ENCODE results near the gene ZNRF1. TPM values are rescaled to one million over a fixed set of nuclear protein-coding genes. Genes with fewer than 3 reads are reported as not detected.

ZNRF1 gene
- total and polyA plus RNA-seq, 2 of the 4 experiments (the other 2 are of a cell fraction) = 8.2 to 20.7 TPM

DNA sequence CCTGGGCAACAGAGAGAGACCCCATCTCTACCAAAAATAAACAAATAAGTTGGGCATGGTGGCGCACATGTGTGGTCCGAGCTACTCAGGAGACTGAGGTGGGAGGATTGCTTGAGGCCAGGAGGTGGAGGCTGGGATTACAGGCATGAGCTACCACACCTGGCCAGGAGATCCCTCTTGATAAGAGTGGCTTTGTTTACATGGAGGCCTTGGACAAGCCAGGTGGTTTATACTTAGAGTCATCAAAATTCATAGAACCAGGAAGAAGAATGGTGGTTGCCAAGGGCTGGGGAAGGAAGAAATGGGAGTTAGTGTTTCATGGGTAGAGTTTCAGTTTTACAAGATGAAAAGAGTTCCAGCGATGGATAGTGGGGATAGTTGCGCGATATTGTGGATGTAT lies 140.7 kb downstream of the ZNRF1 start:
- Histone ChIP-seq H3K4ac (ENCODE audit: low read depth, low read length) (no peak overlapping the region), H2BK120ac (ENCODE audit: low read depth, low read length) (no peak overlapping the region), H2AK9ac (replicated peaks; ENCODE audit: low read depth, low read length, poor library complexity) (no peak overlapping the region), H3K79me1 (ENCODE audit: low read depth in 1 of 2, low read length in 2 of 2) (no peaks in the 10 kb centered on the region), H2BK15ac (ENCODE audit: low read depth, low read length) (no peak overlapping the region), H2AK5ac (ENCODE audit: low read depth, low read length) (no peak overlapping the region), H4K8ac (ENCODE audit: low read depth in 2 of 2, low read length in 2 of 2) (no peak overlapping the region), H4K20me1 (ENCODE audit: insufficient read depth, low read length) (no peaks in the 10 kb centered on the region), H3K27ac (ENCODE audit: insufficient read depth, low read length) (no peak overlapping the region), H4K91ac (ENCODE audit: insufficient read depth, low read depth, low read length) (no peak overlapping the region), H2BK5ac (ENCODE audit: low read depth, low read length, poor library complexity, severe bottlenecking) (no peak overlapping the region), H3K23ac (ENCODE audit: low read depth, low read length) (no peak overlapping the region), H3K36me3 (ENCODE audit: control insufficient read depth, insufficient read depth, low read length) (no peaks in the 10 kb centered on the region), H3K14ac (replicated peaks; ENCODE audit: low read depth, low read length) (no peak overlapping the region), H3K56ac (ENCODE audit: extremely low read depth, insufficient read depth, low read length) (no peak overlapping the region), H3K27me3 (ENCODE audit: control insufficient read depth, insufficient read depth, low read length) (no peaks in the 10 kb centered on the region; the same call in 1 of the 2 replicates), H3K18ac (ENCODE audit: low read depth, low read length) (no peak overlapping the region), H2AFZ (replicated peaks; ENCODE audit: low read length, poor library complexity) (no peak overlapping the region), H3K4me2 (ENCODE audit: low read depth, low read length) (no peak overlapping the region), H3K9ac (ENCODE audit: low read depth, low read length) (no peak overlapping the region), H3K4me3 (ENCODE audit: insufficient read depth, low read depth, low read length) (no peak overlapping the region), H3K9me3 (ENCODE audit: control insufficient read depth, insufficient read depth, low read length) (no peaks in the 10 kb centered on the region), H2BK20ac (ENCODE audit: low read depth, low read length) (no peak overlapping the region), H3K4me1 (ENCODE audit: control insufficient read depth, insufficient read depth, low read length) (no peaks in the 10 kb centered on the region), H4K5ac (ENCODE audit: low read depth, low read length) (no peak overlapping the region), H3K9me1 (ENCODE audit: insufficient read depth, low read length) (no peaks in the 10 kb centered on the region)
- ATAC-seq (ENCODE audit: low read depth) (no peak), DNase-seq (no peak)
- WGBS, 2 experiments (ENCODE audit: extremely low coverage in 2 of 2, insufficient read length in 1 of 2) = no CpG with 5 or more reads among the region's 5 CpGs
- CTCF ChIA-PET = no interaction called here
- POLR2A ChIA-PET (ENCODE audit: unreplicated experiment) = no interaction called here
- in situ Hi-C loops (cut with MboI; ENCODE audit: low sequenced_read_pairs) = no loop called here
- no peak for TF ChIP-seq MXI1 (IDR thresholded peaks at IDR 0.05; ENCODE audit: borderline replicate concordance, low read depth, low read length)
- TF ChIP-seq RFX5 (IDR thresholded peaks at IDR 0.05; ENCODE audit: low read depth, low read length) = no peak
- no peak for TF ChIP-seq SMC3 (IDR thresholded peaks at IDR 0.05; ENCODE audit: low read depth, low read length)
- TF ChIP-seq CTCF (conservative IDR thresholded peaks at IDR 0.05; ENCODE audit: low read depth, low read length) = no peak
- no peak for TF ChIP-seq MAZ (IDR thresholded peaks at IDR 0.05; ENCODE audit: borderline replicate concordance, low read depth, low read length)
- TF ChIP-seq RCOR1 (IDR thresholded peaks at IDR 0.05; ENCODE audit: insufficient replicate concordance, low read length) = no peak
- no peak for TF ChIP-seq RAD21 (IDR thresholded peaks at IDR 0.05; ENCODE audit: low read length)
- dilution Hi-C loops (cut with HindIII; ENCODE audit: low sequenced_read_pairs, unreplicated experiment) = no loop called here
- BruUV-seq (replicated peaks) = no TSS peak
- intact Hi-C loops (cut with micrococcal nuclease) = no loop called here
